Non-pigmented ciliary epithelial cell (primary cell): ENCODE results near the gene RPS6KB2.
"Not testable (repeated sequence)": the region's sequence is repeated elsewhere in the genome, so short reads cannot be mapped to it uniquely, and the experiment has no call there.

Experiments
- DNase-seq: peaks from one replicate; pipeline ENCODE4 v3.0.0-alpha.2; 2010; ENCODE audit warnings: low read depth

RPS6KB2 gene

GRCh38 chr11:67397986-67398660 is 30.2 kb upstream of the RPS6KB2 start:
- DNase-seq = no peak

GRCh38 chr11:67398661-67399563 is 29.4 kb upstream of the RPS6KB2 start:
- no peak for DNase-seq

GRCh38 chr11:67400251-67400941 is 27.9 kb upstream of the RPS6KB2 start:
- no peak for DNase-seq

- no peak for DNase-seq
Observed at GRCh38 chr11:67400942-67401494, 27.3 kb upstream of the RPS6KB2 start.

GRCh38 chr11:67401495-67402191 is 26.7 kb upstream of the RPS6KB2 start, which contains the start of gene PPP1CA:
TSS of gene PPP1CA (minus strand) at chr11:67401858. CDS start at chr11:67401782, 76 bp downstream.
- DNase-seq = no peak

GRCh38 chr11:67402192-67402839 is 26.0 kb upstream of the RPS6KB2 start:
- DNase-seq = not testable (repeated sequence)

GRCh38 chr11:67403085-67403484 is 25.2 kb upstream of the RPS6KB2 start:
- not testable (repeated sequence) for DNase-seq

GRCh38 chr11:67404515-67405195 is 23.6 kb upstream of the RPS6KB2 start:
- no peak for DNase-seq

GRCh38 chr11:67405196-67405567 is 23.1 kb upstream of the RPS6KB2 start:
- DNase-seq = no peak

GRCh38 chr11:67405688-67406339 is 22.5 kb upstream of the RPS6KB2 start:
- DNase-seq = no peak

GRCh38 chr11:67406420-67406968 is 21.8 kb upstream of the RPS6KB2 start:
- no peak for DNase-seq

GRCh38 chr11:67406969-67407687 is 21.2 kb upstream of the RPS6KB2 start:
- no peak for DNase-seq

- DNase-seq = no peak
Observed at GRCh38 chr11:67407688-67408163, 20.6 kb upstream of the RPS6KB2 start.

GRCh38 chr11:67408437-67409200 is 19.7 kb upstream of the RPS6KB2 start:
- no peak for DNase-seq

GRCh38 chr11:67409261-67409666 is 19.0 kb upstream of the RPS6KB2 start:
- no peak for DNase-seq

- DNase-seq = no peak
Observed at GRCh38 chr11:67409781-67410368, 18.4 kb upstream of the RPS6KB2 start.

GRCh38 chr11:67410369-67410831 is 17.9 kb upstream of the RPS6KB2 start:
- DNase-seq = no peak
